ENCODE data around the gene FCGR2B.
"Not testable (repeated sequence)": the region's sequence is repeated elsewhere in the genome, so short reads cannot be mapped to it uniquely, and the experiment has no call there.

FCGR2B gene

GRCh38 chr1:161644855-161645254, 18.1 kb upstream of the FCGR2B start:
- DNase-seq (ENCODE audit: insufficient read length, low spot score) = not testable (repeated sequence)

GRCh38 chr1:161647507-161648360, 15.2 kb upstream of the FCGR2B start:
- FAIRE-seq; DNase-seq (ENCODE audit: insufficient read length, low spot score): not testable (repeated sequence)

More at GRCh38 chr1:161644855-161645254, 18.1 kb upstream of the FCGR2B start:
- not testable (repeated sequence) for FAIRE-seq

- not testable (repeated sequence) for DNase-seq (ENCODE audit: insufficient read length, low spot score); FAIRE-seq
Measured at GRCh38 chr1:161653541-161653940, 9.4 kb upstream of the FCGR2B start.

GRCh38 chr1:161653971-161654370, 9.0 kb upstream of the FCGR2B start:
- DNase-seq (ENCODE audit: insufficient read length, low spot score); FAIRE-seq: not testable (repeated sequence)

DNA sequence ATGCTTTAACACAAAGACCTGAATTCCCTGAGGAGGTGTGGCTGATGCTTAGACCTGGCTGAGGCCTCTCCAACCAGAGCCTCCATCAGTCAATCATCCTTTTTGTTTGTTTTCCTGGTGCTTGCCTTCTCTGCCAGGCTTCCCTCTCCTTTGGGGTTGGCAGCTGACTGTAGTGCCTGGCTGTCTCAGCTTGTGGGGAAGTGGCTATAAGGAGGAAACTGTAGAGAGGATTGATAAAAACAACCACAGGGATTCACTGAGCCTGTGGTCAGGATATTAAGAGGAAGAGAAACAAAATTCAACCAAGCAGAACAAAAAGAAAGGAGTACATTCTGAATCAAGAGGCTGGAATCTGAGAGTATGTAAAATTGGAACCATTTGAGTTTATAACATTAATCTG, 4.4 kb upstream of the FCGR2B start:
- DNase-seq (ENCODE audit: insufficient read length, low spot score); FAIRE-seq: not testable (repeated sequence)

GRCh38 chr1:161661660-161662311, 1.2 kb upstream of the FCGR2B start:
- not testable (repeated sequence) for FAIRE-seq

GRCh38 chr1:161663569-161663968, 626 bp downstream of the FCGR2B start:
- FAIRE-seq; DNase-seq (ENCODE audit: insufficient read length, low spot score): not testable (repeated sequence)

More at GRCh38 chr1:161661660-161662311, 1.2 kb upstream of the FCGR2B start:
- DNase-seq (ENCODE audit: insufficient read length, low spot score) = not testable (repeated sequence)

DNA sequence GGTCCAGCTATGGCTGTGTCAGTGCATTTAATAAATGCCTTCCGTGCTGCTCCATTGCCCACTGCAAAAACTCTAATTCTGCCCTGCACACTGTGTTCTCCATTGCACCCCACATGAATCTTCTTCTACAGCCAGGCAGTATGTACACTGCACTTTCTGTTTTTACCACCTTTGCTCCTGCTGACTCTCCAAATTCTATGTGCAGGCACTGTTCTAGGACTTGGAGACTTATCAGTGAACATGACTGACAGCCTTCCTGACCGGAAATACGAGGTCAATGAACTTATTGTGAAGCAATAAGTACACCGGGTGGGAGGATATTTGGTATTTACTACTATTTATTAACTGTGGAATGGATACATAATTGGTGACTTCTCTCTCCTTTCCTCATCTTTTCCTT, 1.7 kb downstream of the FCGR2B start:
- FAIRE-seq; DNase-seq (ENCODE audit: insufficient read length, low spot score): not testable (repeated sequence)

GRCh38 chr1:161671045-161672020, 8.4 kb downstream of the FCGR2B start:
- not testable (repeated sequence) for FAIRE-seq; DNase-seq (ENCODE audit: insufficient read length, low spot score)

GRCh38 chr1:161673437-161673836, 10.5 kb downstream of the FCGR2B start:
- FAIRE-seq; DNase-seq (ENCODE audit: insufficient read length, low spot score): not testable (repeated sequence)

GRCh38 chr1:161674447-161674846, 11.5 kb downstream of the FCGR2B start:
- FAIRE-seq = not testable (repeated sequence)

GRCh38 chr1:161674908-161675307, 12.0 kb downstream of the FCGR2B start:
- not testable (repeated sequence) for FAIRE-seq; DNase-seq (ENCODE audit: insufficient read length, low spot score)

More at GRCh38 chr1:161674447-161674846, 11.5 kb downstream of the FCGR2B start:
- DNase-seq (ENCODE audit: insufficient read length, low spot score) = not testable (repeated sequence)

DNA sequence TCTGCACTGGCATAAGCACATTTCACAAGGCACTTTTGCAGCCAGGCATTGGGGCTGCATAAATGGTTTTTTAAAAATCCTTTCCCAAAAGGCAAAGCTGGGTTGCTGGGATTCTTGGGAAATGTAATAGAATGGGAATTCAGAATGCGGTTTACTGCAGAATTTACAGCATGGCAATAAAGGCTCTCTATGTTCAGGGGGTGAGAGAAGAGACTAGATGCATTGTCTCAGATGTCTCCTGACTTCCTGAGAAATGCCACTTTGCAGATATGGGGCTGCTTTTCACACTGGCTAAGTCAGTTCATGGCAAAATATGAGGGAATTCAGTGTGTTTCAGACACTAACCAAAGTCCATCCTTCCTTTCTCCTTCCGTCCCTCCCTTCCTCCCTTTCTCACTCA, 13.5 kb downstream of the FCGR2B start:
- DNase-seq (ENCODE audit: insufficient read length, low spot score) = no peak
- no peak for FAIRE-seq

GRCh38 chr1:161676958-161677689, 14.2 kb downstream of the FCGR2B start:
- DNase-seq (ENCODE audit: insufficient read length, low spot score) (no peak), FAIRE-seq (no peak)

DNA sequence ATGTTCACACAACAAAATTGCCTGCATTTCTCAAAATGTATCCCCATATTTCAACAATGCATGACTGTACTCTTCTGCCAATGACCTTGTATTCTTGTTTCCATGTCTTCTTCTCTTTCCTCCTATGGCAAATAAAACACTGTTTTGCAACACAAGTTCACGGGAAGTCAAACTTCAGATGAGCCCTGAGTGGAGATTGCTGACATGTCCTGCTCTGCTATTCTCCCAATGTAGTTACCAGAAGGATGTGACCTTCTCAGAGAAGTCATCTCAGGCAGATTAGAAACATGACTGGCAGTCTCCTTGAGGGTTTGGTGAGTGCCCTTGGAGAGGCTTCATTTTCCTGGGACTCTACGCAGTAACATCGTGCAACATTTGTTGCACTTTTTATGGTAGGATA, 15.6 kb downstream of the FCGR2B start:
- DNase-seq (ENCODE audit: insufficient read length, low spot score) (no peak), FAIRE-seq (no peak)

DNA sequence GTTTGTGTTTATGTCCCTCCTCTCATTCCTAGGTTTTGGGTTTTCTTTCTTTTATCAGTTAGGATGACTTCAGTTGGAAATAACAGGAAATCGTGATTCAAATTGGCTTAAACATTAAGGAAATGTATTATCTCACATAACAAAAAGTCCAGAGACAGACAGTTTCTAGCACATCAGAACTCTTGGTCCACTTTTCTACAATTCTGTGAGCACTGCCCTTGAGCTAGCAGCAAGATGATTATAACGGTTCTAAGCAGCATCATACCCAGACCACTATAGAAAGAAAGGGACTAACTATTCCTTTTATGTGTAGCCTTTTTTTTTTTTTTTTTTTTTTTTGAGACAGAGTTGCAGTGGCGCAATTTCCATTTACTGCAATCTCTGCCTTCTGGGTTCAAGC, 18.9 kb downstream of the FCGR2B start:
- DNase-seq (ENCODE audit: insufficient read length, low spot score) (no peak), FAIRE-seq (no peak)

GRCh38 chr1:161688946-161689345, 26.0 kb downstream of the FCGR2B start:
- no peak for DNase-seq (ENCODE audit: insufficient read length, low spot score)
- FAIRE-seq = no peak

GRCh38 chr1:161691846-161692245, 28.9 kb downstream of the FCGR2B start:
- FAIRE-seq (no peak), DNase-seq (ENCODE audit: insufficient read length, low spot score) (no peak)

GRCh38 chr1:161693020-161693712, 30.2 kb downstream of the FCGR2B start:
- DNase-seq (ENCODE audit: insufficient read length, low spot score); FAIRE-seq: not testable (repeated sequence)

Data from HTR-8/SVneo (cell line).